Osteoblast (primary cell): ENCODE data around the gene STPG3. TPM values are rescaled to one million over a fixed set of nuclear protein-coding genes. Genes with fewer than 3 reads are reported as not detected.

Source experiments
- DNase-seq: peaks from one replicate; pipeline ENCODE4 v3.0.0; 2011; ENCODE audit warnings: low spot score, mixed read lengths; ENCODE audit not compliant: insufficient read length; ENCODE audit errors: missing footprints
- H2AFZ ChIP-seq: 2 replicates; pipeline ENCODE4 v1.6.0; 2011; ENCODE audit warnings: mild to moderate bottlenecking, low read length
- H3K27ac ChIP-seq: 2 replicates; pipeline ENCODE4 v1.5.1; 2011; ENCODE audit warnings: mild to moderate bottlenecking, low read depth, low read length, moderate library complexity
- H3K27me3 ChIP-seq: 2 replicates; pipeline ENCODE4 v1.6.0; 2012; ENCODE audit warnings: mild to moderate bottlenecking, control low read depth, inconsistent platforms, low read length, moderate library complexity; ENCODE audit not compliant: insufficient read depth
- H3K36me3 ChIP-seq: 2 replicates; pipeline ENCODE4 v1.5.1; 2011; ENCODE audit warnings: mild to moderate bottlenecking, low read length, control low read depth, moderate library complexity; ENCODE audit not compliant: insufficient read depth
- H3K4me1 ChIP-seq: 2 replicates; pipeline ENCODE4 v1.5.1; 2011; ENCODE audit warnings: mild to moderate bottlenecking, low read length, control low read depth, moderate library complexity; ENCODE audit not compliant: insufficient read depth
- H3K4me2 ChIP-seq: 2 replicates; pipeline ENCODE4 v1.6.0; 2011; ENCODE audit warnings: mild to moderate bottlenecking, low read length; ENCODE audit not compliant: insufficient read depth
- H3K4me3 ChIP-seq: fragments of 200-600 bp; sonication (generic); 3 replicates; pipeline ENCODE4 v1.5.1; 2012; ENCODE audit warnings: mild to moderate bottlenecking, low read length, inconsistent platforms; ENCODE audit not compliant: insufficient read depth
- H3K79me2 ChIP-seq: 2 replicates; pipeline ENCODE4 v1.6.0; 2012; ENCODE audit warnings: mild to moderate bottlenecking, low read length, control low read depth, inconsistent platforms; ENCODE audit not compliant: insufficient read depth
- H3K9me3 ChIP-seq: 2 replicates; pipeline ENCODE4 v1.5.1; 2011; ENCODE audit warnings: low read depth, low read length, control low read depth
- H4K20me1 ChIP-seq: 2 replicates; pipeline ENCODE4 v1.6.0; 2012; ENCODE audit warnings: mild to moderate bottlenecking, low read length, control low read depth; ENCODE audit not compliant: insufficient read depth
- CTCF ChIP-seq: IDR thresholded peaks from 2 replicates; pipeline ENCODE4 v1.5.1; 2011; ENCODE audit warnings: mild to moderate bottlenecking, low read depth, low read length, moderate library complexity; ENCODE audit errors: extremely low read depth
- total RNA-seq: library from RNA; depleted of rRNA; stranded (reverse); fragments of >200 nt; gene quantifications from 2 replicates; pipeline ENCODE4 v1.2.3, GENCODE V29; 2012

The STPG3 gene
- total RNA-seq, 1 donor = 0.36 TPM

- peak overlapping the region; percentile 61 for H3K27ac ChIP-seq
- no peak for TF ChIP-seq CTCF
- DNase-seq = peak; percentile 97
- H4K20me1 ChIP-seq = peaks cover 11% of the 10 kb centered on the region
- no peaks in the 10 kb centered on the region for H3K27me3 ChIP-seq
- H3K4me2 ChIP-seq = no peak overlapping the region
- H3K4me3 ChIP-seq = no peak overlapping the region
- peaks cover 17% of the 10 kb centered on the region for H3K79me2 ChIP-seq
- H2AFZ ChIP-seq = no peak overlapping the region
- H3K4me1 ChIP-seq = peaks cover 20% of the 10 kb centered on the region
- peaks cover 49% of the 10 kb centered on the region for H3K36me3 ChIP-seq
- H3K9me3 ChIP-seq = no peaks in the 10 kb centered on the region
Measured at GRCh38 chr9:137269231-137269772, 18.2 kb downstream of the STPG3 start.

- H3K36me3 ChIP-seq = peaks cover 42% of the 10 kb centered on the region
- peaks cover 14% of the 10 kb centered on the region for H3K79me2 ChIP-seq
- no peak overlapping the region for H3K27ac ChIP-seq
- H3K27me3 ChIP-seq = no peaks in the 10 kb centered on the region
- H3K4me3 ChIP-seq = no peak overlapping the region
- DNase-seq = peak; percentile 85
- no peak overlapping the region for H3K4me2 ChIP-seq
- H2AFZ ChIP-seq = no peak overlapping the region
- no peak for TF ChIP-seq CTCF
- H3K4me1 ChIP-seq = peaks cover 20% of the 10 kb centered on the region
- H3K9me3 ChIP-seq = no peaks in the 10 kb centered on the region
- peaks cover 11% of the 10 kb centered on the region for H4K20me1 ChIP-seq
Measured at GRCh38 chr9:137270929-137271695, 20.0 kb downstream of the STPG3 start.

- H2AFZ ChIP-seq = no peak overlapping the region
- H4K20me1 ChIP-seq = peaks cover 11% of the 10 kb centered on the region
- peaks cover 14% of the 10 kb centered on the region for H3K79me2 ChIP-seq
- H3K9me3 ChIP-seq = no peaks in the 10 kb centered on the region
- H3K4me2 ChIP-seq = no peak overlapping the region
- H3K27ac ChIP-seq = no peak overlapping the region
- H3K27me3 ChIP-seq = no peaks in the 10 kb centered on the region
- H3K4me1 ChIP-seq = peaks cover 25% of the 10 kb centered on the region
- no peak overlapping the region for H3K4me3 ChIP-seq
- peak; percentile 68 for DNase-seq
- TF ChIP-seq CTCF = no peak
- H3K36me3 ChIP-seq = peaks cover 39% of the 10 kb centered on the region
Measured at GRCh38 chr9:137271696-137272076, 20.6 kb downstream of the STPG3 start.
